ENCODE results near the gene DDT.
"Not testable (repeated sequence)": the region's sequence is repeated elsewhere in the genome, so short reads cannot be mapped to it uniquely, and the experiment has no call there.

The DDT gene

DNA sequence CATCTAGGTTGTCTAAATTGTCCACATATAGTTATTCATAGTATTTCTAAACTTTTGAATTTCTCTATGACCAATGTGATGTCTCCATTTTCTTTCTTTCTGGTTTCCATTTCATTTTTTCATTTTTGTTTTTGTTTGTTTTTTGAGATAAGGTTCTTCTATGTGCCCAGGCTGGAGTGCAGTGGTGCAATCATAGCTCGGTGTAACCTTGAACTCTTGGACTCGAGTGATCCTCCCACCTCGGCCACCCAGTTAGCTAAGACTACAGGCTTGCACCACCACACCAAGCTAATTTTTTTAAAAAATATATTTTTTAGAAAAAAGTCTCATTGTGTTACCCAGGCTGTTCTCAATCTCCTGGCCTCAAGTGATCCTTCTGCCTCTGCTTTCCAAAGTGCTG lies 22.9 kb upstream of the DDT start:
- no peak overlapping the region for H3K4me3 Mint-ChIP-seq
- TF ChIP-seq, protein P1, sequence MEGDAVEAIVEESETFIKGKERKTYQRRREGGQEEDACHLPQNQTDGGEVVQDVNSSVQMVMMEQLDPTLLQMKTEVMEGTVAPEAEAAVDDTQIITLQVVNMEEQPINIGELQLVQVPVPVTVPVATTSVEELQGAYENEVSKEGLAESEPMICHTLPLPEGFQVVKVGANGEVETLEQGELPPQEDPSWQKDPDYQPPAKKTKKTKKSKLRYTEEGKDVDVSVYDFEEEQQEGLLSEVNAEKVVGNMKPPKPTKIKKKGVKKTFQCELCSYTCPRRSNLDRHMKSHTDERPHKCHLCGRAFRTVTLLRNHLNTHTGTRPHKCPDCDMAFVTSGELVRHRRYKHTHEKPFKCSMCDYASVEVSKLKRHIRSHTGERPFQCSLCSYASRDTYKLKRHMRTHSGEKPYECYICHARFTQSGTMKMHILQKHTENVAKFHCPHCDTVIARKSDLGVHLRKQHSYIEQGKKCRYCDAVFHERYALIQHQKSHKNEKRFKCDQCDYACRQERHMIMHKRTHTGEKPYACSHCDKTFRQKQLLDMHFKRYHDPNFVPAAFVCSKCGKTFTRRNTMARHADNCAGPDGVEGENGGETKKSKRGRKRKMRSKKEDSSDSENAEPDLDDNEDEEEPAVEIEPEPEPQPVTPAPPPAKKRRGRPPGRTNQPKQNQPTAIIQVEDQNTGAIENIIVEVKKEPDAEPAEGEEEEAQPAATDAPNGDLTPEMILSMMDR (IDR thresholded peaks at IDR 0.05; ENCODE audit: unreplicated experiment in 3 of 3): no peak
- H3K4me1 Mint-ChIP-seq: no peaks in the 10 kb centered on the region
- peaks cover 6% of the 10 kb centered on the region for H3K27me3 Mint-ChIP-seq (ENCODE audit: low read depth)
- no peaks in the 10 kb centered on the region for H3K9me3 Mint-ChIP-seq
- no peak overlapping the region for H3K27ac Mint-ChIP-seq
- H3K36me3 Mint-ChIP-seq (ENCODE audit: low read depth): no peaks in the 10 kb centered on the region

DNA sequence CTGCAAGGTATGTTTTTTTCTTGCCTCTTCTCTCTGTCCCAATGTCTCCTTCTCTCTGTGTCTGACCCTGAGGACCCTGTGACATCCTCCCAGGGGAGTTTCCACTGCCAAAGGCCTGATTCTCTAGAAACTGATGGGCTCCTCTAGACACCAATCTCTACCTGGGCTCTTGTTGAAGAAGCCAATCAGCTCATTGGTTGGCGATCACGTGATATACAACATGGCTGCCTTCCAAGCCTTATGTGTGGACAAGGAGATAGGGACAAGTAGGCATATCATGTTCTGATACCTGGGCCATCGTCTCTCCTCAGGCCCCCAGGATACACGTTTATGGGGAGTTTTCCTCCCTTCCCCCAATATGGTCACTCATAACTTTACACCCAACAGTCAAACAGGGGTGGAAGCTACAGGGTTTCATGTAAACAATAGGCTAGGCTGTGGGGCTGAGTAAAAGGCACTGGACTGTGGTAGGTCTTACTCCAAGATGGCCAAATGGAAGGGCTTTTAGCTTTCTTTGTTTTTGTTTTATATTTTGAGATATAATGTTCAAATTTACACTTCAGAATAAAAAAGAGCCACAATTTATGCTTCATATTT lies 19.4 kb upstream of the DDT start:
- not testable (repeated sequence) for H3K4me1 Mint-ChIP-seq; H3K36me3 Mint-ChIP-seq (ENCODE audit: low read depth); H3K27me3 Mint-ChIP-seq (ENCODE audit: low read depth); H3K4me3 Mint-ChIP-seq; H3K27ac Mint-ChIP-seq; H3K9me3 Mint-ChIP-seq

DNA sequence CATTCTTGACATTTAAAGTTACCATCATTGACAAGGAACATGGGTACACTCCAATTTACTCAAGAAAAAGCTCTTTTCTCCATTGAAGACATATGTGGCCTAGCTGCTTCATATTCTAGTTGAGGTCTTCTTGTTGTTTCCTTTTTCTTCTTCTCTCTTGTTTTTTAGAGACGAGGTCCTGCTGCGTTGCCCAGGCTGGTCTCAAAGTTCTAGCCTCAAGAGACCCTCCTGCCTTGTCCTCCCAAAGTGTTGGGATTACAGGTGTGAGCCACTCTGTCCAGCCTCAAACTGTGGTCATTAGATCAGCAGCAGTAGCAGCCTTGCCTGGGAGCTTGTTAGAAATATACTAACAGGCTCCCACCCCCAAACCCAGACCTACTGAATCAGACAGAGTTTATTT lies 18.8 kb upstream of the DDT start:
- not testable (repeated sequence) for H3K4me3 Mint-ChIP-seq; H3K4me1 Mint-ChIP-seq; H3K27ac Mint-ChIP-seq; H3K9me3 Mint-ChIP-seq; H3K27me3 Mint-ChIP-seq (ENCODE audit: low read depth); H3K36me3 Mint-ChIP-seq (ENCODE audit: low read depth)

DNA sequence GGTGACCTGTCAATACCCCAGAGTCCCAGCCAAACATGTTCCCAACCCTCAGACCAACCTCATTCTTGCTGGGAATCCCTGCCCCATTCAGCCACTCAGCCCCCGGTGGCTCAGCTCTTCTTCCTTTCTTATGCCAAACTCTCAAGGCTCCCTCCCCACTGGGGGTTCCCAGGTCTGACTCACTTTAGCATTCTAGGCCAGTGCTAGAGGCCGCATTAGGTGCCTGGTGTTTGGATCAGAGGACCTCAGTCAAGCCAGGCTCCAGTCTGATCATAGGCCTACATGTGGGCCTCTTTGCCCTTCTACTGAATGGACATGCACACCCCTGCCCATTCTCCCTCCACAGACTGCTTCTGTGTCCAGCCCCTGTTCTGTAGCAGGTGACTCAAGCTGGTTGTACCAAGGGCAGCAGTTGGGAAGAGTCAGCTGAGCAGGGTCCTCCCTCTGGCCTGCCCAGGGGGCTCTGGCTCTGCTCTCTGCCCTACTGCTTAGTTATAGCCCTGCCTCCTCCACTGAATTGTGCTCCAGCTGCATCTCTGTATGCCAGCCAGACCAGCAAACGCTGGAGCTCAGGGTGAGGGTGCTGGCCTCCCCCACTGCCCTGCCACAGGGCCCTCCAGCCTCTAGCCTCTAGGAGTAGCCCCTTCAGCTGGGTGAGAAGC lies 15.5 kb upstream of the DDT start:
- H3K36me3 Mint-ChIP-seq (ENCODE audit: low read depth); H3K9me3 Mint-ChIP-seq; H3K27ac Mint-ChIP-seq; H3K4me3 Mint-ChIP-seq; H3K4me1 Mint-ChIP-seq; H3K27me3 Mint-ChIP-seq (ENCODE audit: low read depth): not testable (repeated sequence)

DNA sequence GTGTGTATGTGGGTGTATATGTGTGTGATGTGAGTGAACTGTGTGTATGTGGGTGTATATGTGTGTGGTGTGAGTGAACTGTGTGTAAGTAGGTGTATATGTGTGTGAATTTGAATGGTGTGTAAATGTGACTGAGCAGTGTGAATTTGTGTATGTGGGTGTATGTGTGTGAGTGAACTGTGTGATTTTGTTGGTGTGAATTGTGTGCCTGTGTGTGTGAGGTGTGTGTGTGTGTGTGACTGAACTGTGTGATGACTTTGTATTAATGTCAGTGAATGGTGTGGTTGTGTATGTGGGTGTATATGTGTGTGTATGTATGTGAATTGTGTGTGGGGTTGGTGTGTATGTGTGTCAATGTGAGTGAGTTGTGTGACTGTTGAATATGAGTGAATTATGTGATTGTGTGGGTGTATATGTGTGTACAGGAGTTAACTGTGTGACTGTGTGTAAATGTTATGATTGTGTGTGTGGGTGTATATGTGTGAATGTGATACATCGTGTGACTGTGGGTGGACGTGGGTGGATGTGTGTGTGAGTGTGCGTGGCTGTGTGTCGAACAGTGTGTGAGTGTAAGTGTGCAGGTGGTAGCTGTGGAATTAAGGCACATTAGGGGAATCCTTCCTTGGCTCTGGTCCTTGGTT lies 12.4 kb upstream of the DDT start:
- H3K27ac Mint-ChIP-seq; H3K36me3 Mint-ChIP-seq (ENCODE audit: low read depth); H3K9me3 Mint-ChIP-seq; H3K27me3 Mint-ChIP-seq (ENCODE audit: low read depth); H3K4me3 Mint-ChIP-seq; H3K4me1 Mint-ChIP-seq: not testable (repeated sequence)

DNA sequence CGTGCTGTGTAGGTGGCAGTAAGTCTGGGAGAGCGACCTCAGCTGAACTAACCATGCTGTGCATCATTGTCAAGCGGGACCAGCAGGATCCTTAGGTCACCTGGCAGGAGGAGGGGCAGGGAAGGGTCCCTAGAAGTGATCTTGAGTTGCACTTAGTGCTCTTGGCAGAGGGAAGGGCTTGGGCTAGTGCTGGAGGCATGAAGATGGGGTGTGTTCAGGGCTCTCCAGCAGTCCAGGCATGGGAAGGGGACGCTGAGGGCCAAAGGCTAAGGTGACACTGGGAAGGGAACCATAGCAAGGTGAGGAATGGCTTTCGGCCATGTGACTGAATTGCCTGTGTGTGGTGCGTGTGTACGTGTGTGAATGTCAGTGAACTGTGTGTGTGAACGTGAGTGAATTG lies 11.8 kb upstream of the DDT start:
- not testable (repeated sequence) for H3K4me3 Mint-ChIP-seq; H3K27ac Mint-ChIP-seq; H3K4me1 Mint-ChIP-seq; H3K36me3 Mint-ChIP-seq (ENCODE audit: low read depth); H3K27me3 Mint-ChIP-seq (ENCODE audit: low read depth); H3K9me3 Mint-ChIP-seq

DNA sequence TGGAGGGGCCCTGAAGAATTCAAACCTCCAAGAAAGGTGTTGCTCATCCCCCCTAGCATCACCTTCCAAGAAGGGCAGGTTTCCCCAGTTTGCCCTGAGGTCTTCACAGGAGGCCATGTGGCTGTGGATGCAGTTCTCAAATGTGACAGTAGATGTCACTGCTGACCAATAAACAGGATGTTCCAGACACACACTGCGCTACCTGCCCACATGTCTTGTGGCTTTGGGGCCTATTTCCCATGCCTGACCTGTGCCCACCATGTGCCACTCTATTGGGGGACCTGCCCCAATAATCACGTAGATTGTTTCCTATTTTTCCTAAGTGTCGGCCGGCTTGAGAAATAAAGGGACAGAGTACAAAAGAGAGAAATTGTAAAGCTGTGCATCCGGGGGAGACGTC lies 10.2 kb upstream of the DDT start:
- no peaks in the 10 kb centered on the region for H3K9me3 Mint-ChIP-seq
- H3K4me1 Mint-ChIP-seq: no peaks in the 10 kb centered on the region

DNA sequence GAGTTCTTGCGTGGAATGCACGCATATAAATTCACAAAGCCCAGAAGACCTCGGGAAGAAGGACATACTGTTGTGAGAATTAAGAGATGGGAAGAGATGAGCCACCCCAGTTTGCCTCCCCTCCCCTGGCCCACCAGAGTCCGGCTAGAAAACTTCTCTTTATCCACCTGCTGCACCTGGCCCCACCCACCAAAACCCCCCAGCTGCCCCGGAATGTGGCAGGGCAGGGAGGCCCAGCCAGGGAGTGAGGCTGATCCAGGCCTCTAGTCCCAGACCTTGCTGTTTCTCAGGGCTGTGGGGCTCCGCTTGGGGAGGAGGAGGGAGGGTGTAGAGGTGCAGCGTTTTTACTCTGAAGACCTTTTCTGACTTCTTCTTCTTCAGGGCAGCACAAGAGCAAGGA lies 6.3 kb upstream of the DDT start:
- H3K9me3 Mint-ChIP-seq; H3K27ac Mint-ChIP-seq; H3K4me3 Mint-ChIP-seq; H3K27me3 Mint-ChIP-seq (ENCODE audit: low read depth); H3K4me1 Mint-ChIP-seq; H3K36me3 Mint-ChIP-seq (ENCODE audit: low read depth): not testable (repeated sequence)

More for the DNA sequence above, 10.2 kb upstream of the DDT start:
- no peak overlapping the region for H3K4me3 Mint-ChIP-seq
- H3K27me3 Mint-ChIP-seq (ENCODE audit: low read depth): no peaks in the 10 kb centered on the region
- H3K27ac Mint-ChIP-seq: no peak overlapping the region
- H3K36me3 Mint-ChIP-seq (ENCODE audit: low read depth): no peaks in the 10 kb centered on the region
- TF ChIP-seq, protein P1 (IDR thresholded peaks at IDR 0.05; ENCODE audit: unreplicated experiment in 3 of 3): no peak

DNA sequence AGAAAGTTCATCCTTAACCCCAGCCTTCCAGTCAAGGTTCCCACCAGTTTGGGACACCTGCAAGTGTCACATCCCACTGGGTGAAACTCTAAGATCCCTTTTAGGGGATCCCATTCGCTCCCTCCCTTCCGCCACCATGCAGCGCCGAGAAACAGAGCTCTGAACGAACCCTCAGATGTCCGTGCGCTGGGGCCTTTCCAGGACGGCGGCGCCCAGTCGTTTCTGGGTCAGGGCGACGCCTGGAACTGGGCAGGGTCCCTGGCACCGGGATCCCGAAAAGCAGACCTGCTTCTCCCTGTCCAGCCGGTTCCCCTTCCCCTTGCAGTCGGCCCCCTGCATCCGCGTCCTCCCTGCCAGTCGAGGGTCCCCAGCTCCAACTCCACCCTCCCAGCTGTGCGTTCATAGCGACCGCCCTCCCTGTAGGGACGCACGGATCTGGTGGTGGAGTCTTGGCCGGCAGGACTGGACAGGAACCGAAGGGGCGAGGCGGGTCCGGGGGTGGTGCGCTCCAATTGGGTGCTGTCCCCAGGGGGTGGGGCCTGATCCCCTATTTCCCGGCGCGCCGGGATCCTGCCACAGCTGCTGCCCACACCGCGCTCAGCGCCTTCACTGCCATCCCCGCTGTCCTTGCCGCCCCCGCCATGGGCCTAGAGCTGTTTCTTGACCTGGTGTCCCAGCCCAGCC lies 5.5 kb upstream of the DDT start, which contains the start of gene GSTT2:
Gene GSTT2 (plus strand): TSS at position 578 of the 684 bp plus-strand sequence.
- not testable (repeated sequence) for H3K27me3 Mint-ChIP-seq (ENCODE audit: low read depth); H3K27ac Mint-ChIP-seq; H3K36me3 Mint-ChIP-seq (ENCODE audit: low read depth); H3K4me3 Mint-ChIP-seq; H3K4me1 Mint-ChIP-seq; H3K9me3 Mint-ChIP-seq

DNA sequence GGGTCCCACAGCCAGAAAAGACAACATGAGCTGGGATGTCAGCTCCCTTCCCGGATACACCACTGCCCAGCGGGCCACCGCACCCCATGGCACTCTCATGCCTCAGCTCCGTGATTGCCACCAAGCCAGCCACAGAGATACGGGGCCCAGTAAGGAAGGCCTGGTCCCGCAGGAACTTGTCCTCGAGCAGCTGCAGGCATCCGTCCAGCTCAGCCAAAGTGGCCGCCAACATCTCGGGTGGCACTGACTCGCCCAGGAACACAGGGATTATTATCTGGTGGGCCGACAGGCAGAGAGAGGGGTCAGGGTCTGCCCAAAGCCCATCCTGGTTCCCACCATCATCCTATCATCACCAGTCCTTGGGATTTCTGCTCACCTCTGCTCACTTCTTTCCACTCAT lies 3.1 kb upstream of the DDT start:
- not testable (repeated sequence) for H3K9me3 Mint-ChIP-seq; H3K4me3 Mint-ChIP-seq; H3K4me1 Mint-ChIP-seq; H3K27me3 Mint-ChIP-seq (ENCODE audit: low read depth); H3K27ac Mint-ChIP-seq; H3K36me3 Mint-ChIP-seq (ENCODE audit: low read depth)

DNA sequence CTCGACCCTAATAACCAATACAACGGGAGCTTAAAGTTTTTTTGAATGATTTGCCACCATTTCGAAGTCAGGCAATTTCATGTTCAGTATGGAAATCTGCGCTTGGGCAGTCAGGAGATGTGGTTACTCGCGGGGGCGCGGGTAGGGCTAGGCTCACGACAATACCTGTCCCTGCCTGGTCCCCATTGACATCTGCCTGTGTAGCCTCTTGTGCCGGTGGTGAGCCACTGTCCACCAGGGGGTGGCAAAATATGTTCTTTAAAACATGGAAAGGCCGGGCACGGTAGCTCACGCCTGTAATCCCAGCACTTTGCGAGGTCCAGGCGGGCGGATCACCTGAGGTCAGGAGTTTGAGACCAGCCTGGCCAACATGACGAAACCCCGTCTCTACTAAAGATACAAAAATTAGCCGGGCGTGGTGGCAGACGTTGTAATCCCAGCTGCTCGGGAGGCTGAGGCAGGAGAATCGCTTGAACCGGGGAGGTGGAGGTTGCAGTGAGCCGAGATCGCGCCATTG lies 653 bp upstream of the DDT start:
- peaks cover 15% of the 10 kb centered on the region for H3K36me3 Mint-ChIP-seq (ENCODE audit: low read depth)
- not testable (repeated sequence) for H3K4me1 Mint-ChIP-seq; H3K4me3 Mint-ChIP-seq; H3K27me3 Mint-ChIP-seq (ENCODE audit: low read depth); H3K9me3 Mint-ChIP-seq; H3K27ac Mint-ChIP-seq

DNA sequence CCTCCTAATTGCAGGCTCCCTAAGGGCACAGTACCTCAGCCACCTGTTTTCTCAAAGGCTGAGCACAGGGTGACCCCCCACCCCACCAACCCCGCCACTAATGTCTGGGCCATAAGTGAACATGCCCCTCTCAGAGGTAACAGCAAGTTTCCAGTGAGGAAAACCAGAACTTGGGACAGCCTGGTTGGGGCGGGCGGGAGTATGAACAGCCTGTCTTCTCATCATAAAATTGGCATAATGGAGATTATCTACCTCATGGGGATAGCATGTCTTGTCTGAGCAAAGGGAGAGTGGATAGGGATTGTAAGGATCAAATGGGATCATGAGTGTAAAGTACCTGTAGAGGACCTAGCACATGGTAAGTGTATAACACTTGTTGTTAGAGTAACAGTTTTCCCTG lies 2.3 kb downstream of the DDT start:
- not testable (repeated sequence) for H3K27me3 Mint-ChIP-seq (ENCODE audit: low read depth); H3K4me1 Mint-ChIP-seq; H3K27ac Mint-ChIP-seq; H3K9me3 Mint-ChIP-seq
- Mint-ChIP-seq H3K36me3 (ENCODE audit: low read depth) (peaks cover 25% of the 10 kb centered on the region), H3K4me3 (peak overlapping the region; percentile 71 to 84 (median 82))

All from nephron (organoid).